HCT116 (cell line): ENCODE results near the gene APLF. TPM values are rescaled to one million over a fixed set of nuclear protein-coding genes. Genes with fewer than 3 reads are reported as not detected.

Experiments used
- ATAC-seq: fragments of 200-7000 bp; cut with Tn5 transposase; 2 replicates; pipeline ENCODE4 v1.9.1; 2020; ENCODE audit warnings: mild to moderate bottlenecking, moderate library complexity
- BruUV-seq: library from RNA; stranded (reverse); fragments of 400-500 nt; replicated peaks from 2 replicates; lab custom pipeline; 2021; lab: Mats Ljungman, UMichigan
- CTCF ChIA-PET: fragments of 300-600 bp; sonication (Branson Sonifier 250); formaldehyde crosslinking; loops from one replicate; lab custom pipeline; 2021; ENCODE audit warnings: antibody characterized with exemption; lab: Charles Lee
- POLR2A ChIA-PET: fragments of 300-600, 350-600 bp; sonication (Branson Sonifier 250); formaldehyde crosslinking; loops from one replicate; lab custom pipeline; 2021; ENCODE audit warnings: antibody characterized with exemption; lab: Charles Lee
- RAD21 ChIA-PET, 2 experiments: fragments of 300-600 bp; sonication (Branson Sonifier 250); formaldehyde crosslinking; loops; one replicate each; lab custom pipeline; 2023; ENCODE audit warnings: low total read pairs in 2 of 2; ENCODE audit not compliant: uncharacterized antibody in 2 of 2, unreplicated experiment in 2 of 2, low non-redundant PET in 1 of 2; lab: Charles Lee
- DNase-seq: peaks from one replicate; pipeline ENCODE4 v3.0.0-alpha.2; 2010; ENCODE audit warnings: low read depth, low spot score
- H2AFZ ChIP-seq: fragments of 200-600 bp; shearing (Covaris generic), sonication (generic); 2 replicates; pipeline ENCODE4 v1.6.1; 2017; ENCODE audit warnings: low read depth, mixed run types, mixed read lengths, antibody characterized with exemption, low read length; ENCODE audit not compliant: poor library complexity, severe bottlenecking
- H3K27ac ChIP-seq: 2 replicates; pipeline ENCODE4 v1.5.1; 2012; ENCODE audit warnings: low read depth, low read length
- H3K27me3 ChIP-seq: fragments of 200-600 bp; sonication (generic); 2 replicates; pipeline ENCODE4 v1.6.1; 2016; ENCODE audit warnings: mixed run types, low read length, mixed read lengths; ENCODE audit not compliant: insufficient read depth
- H3K36me3 ChIP-seq, 2 experiments: fragments of 200-500 bp in 1 of 2; fragments of 200-600 bp in 1 of 2; sonication (Bioruptor generic) in 1 of 2; sonication (generic) in 1 of 2; 2 replicates each; pipeline versions ENCODE4 v1.5.1 to v1.6.1; 2014 to 2016; ENCODE audit warnings: low read length in 2 of 2, inconsistent platforms in 1 of 2, mixed read lengths in 1 of 2, mixed run types in 1 of 2; ENCODE audit not compliant: insufficient read depth in 2 of 2, control insufficient read depth in 1 of 2
- H3K4me1 ChIP-seq, 2 experiments: fragments of 200-600 bp in 1 of 2; sonication (generic) in 1 of 2; 2 replicates each; pipeline versions ENCODE4 v1.5.1 to v1.6.1; 2012 to 2017; ENCODE audit warnings: low read length in 2 of 2, inconsistent platforms in 1 of 2, mild to moderate bottlenecking in 1 of 2, mixed read lengths in 1 of 2, mixed run types in 1 of 2, moderate library complexity in 1 of 2; ENCODE audit not compliant: insufficient read depth in 2 of 2, control insufficient read depth in 1 of 2
- H3K4me2 ChIP-seq: fragments of 200-600 bp; sonication (generic); 2 replicates; pipeline ENCODE4 v1.6.1; 2017; ENCODE audit warnings: mixed run types, low read length, mixed read lengths
- H3K4me3 ChIP-seq, 2 experiments: fragments of 200-600 bp in 1 of 2; sonication (generic) in 1 of 2; replicated peaks in 1 of 2; 2 replicates each; pipeline ENCODE4 v1.5.1; 2011 to 2016; ENCODE audit warnings: low read length in 2 of 2, control low read depth in 1 of 2, low read depth in 1 of 2, mild to moderate bottlenecking in 1 of 2, mixed read lengths in 1 of 2, mixed run types in 1 of 2
- H3K79me2 ChIP-seq: fragments of 200-600 bp; sonication (generic); 2 replicates; pipeline ENCODE4 v1.6.1; 2017; ENCODE audit warnings: mild to moderate bottlenecking, mixed run types, low read length, moderate library complexity, mixed read lengths; ENCODE audit not compliant: insufficient read depth
- H3K9ac ChIP-seq: fragments of 200-600 bp; sonication (generic); 2 replicates; pipeline ENCODE4 v1.6.1; 2016; ENCODE audit warnings: low read length, mixed read lengths
- H3K9me2 ChIP-seq: fragments of 200-600 bp; sonication (generic), shearing (Covaris generic); 2 replicates; pipeline ENCODE4 v1.6.1; 2017; ENCODE audit warnings: mixed run types, mild to moderate bottlenecking, moderate library complexity; ENCODE audit not compliant: insufficient read depth
- H3K9me3 ChIP-seq, 2 experiments: fragments of 200-500 bp in 1 of 2; fragments of 200-600 bp in 1 of 2; sonication (Bioruptor generic) in 1 of 2; sonication (generic) in 1 of 2; 2 replicates each; pipeline ENCODE4 v1.6.1; 2014 to 2017; ENCODE audit warnings: low read length in 2 of 2, mixed read lengths in 2 of 2, inconsistent platforms in 1 of 2, low read depth in 1 of 2, mild to moderate bottlenecking in 1 of 2, mixed run types in 1 of 2, moderate library complexity in 1 of 2; ENCODE audit not compliant: control insufficient read depth in 1 of 2, insufficient read depth in 1 of 2
- H4K20me1 ChIP-seq: fragments of 200-600 bp; sonication (generic), shearing (Covaris generic); 2 replicates; pipeline ENCODE4 v1.6.1; 2017; ENCODE audit warnings: mixed run types, mild to moderate bottlenecking, moderate library complexity; ENCODE audit not compliant: insufficient read depth
- ATF3 ChIP-seq: IDR thresholded peaks from 2 replicates; pipeline ENCODE4 v1.6.1; 2012
- CBX3 ChIP-seq: IDR thresholded peaks from 2 replicates; pipeline ENCODE4 v1.6.1; 2012; ENCODE audit warnings: low read depth
- EGR1 ChIP-seq: IDR thresholded peaks from 2 replicates; pipeline ENCODE4 v1.6.1; 2012; ENCODE audit warnings: low read depth
- ELF1 ChIP-seq: IDR thresholded peaks from 2 replicates; pipeline ENCODE4 v1.6.1; 2012; ENCODE audit warnings: low read depth, borderline replicate concordance
- FOSL1 ChIP-seq: IDR thresholded peaks from 2 replicates; pipeline ENCODE4 v1.6.1; 2012; ENCODE audit warnings: low read depth
- JUND ChIP-seq: IDR thresholded peaks from 2 replicates; pipeline ENCODE4 v1.6.1; 2012
- POLR2AphosphoS5 ChIP-seq: IDR thresholded peaks from 2 replicates; pipeline ENCODE4 v1.6.1; 2011; ENCODE audit warnings: mild to moderate bottlenecking, low read depth, low read length, moderate library complexity
- RAD21 ChIP-seq: IDR thresholded peaks from 2 replicates; pipeline ENCODE4 v1.6.1; 2012; ENCODE audit warnings: low read depth, mild to moderate bottlenecking
- REST ChIP-seq: IDR thresholded peaks from 2 replicates; pipeline ENCODE4 v1.6.1; 2012; ENCODE audit warnings: low read depth
- SIN3A ChIP-seq: IDR thresholded peaks from 2 replicates; pipeline ENCODE4 v1.6.1; 2012; ENCODE audit warnings: low read depth
- SP1 ChIP-seq: IDR thresholded peaks from 2 replicates; pipeline ENCODE4 v1.6.1; 2012; ENCODE audit warnings: low read depth
- SRF ChIP-seq: IDR thresholded peaks from 2 replicates; pipeline ENCODE4 v1.6.1; 2012; ENCODE audit warnings: low read depth
- TCF7L2 ChIP-seq: IDR thresholded peaks from 2 replicates; pipeline ENCODE4 v1.7.0; 2011; ENCODE audit warnings: borderline replicate concordance, inconsistent platforms; ENCODE audit not compliant: insufficient read depth, insufficient read length; ENCODE audit errors: extremely low read depth
- YY1 ChIP-seq: IDR thresholded peaks from 2 replicates; pipeline ENCODE4 v1.6.1; 2011; ENCODE audit warnings: low read length, low read depth, moderate library complexity, mild to moderate bottlenecking; ENCODE audit not compliant: insufficient replicate concordance; ENCODE audit errors: extremely low read depth
- ZFX ChIP-seq: fragments of 450-650 bp; IDR thresholded peaks from 2 replicates; pipeline ENCODE4 v1.6.1; 2017
- intact Hi-C: fragments of 100-400 bp; cut with micrococcal nuclease; formaldehyde crosslinking; loops from 2 replicates; pipeline ENCODE4 v1.10.0; 2022
- total RNA-seq: library from RNA; stranded (reverse); gene quantifications from one replicate; pipeline ENCODE4 v1.2.1, GENCODE V29; 2021; ENCODE audit not compliant: unreplicated experiment
- TF ChIP-seq, protein P1 (sequence below): IDR thresholded peaks from 2 replicates; pipeline ENCODE4 v1.6.1; 2012

The APLF gene
- total RNA-seq, 1 experiment from 2014 or later, result 1.6 TPM

DNA sequence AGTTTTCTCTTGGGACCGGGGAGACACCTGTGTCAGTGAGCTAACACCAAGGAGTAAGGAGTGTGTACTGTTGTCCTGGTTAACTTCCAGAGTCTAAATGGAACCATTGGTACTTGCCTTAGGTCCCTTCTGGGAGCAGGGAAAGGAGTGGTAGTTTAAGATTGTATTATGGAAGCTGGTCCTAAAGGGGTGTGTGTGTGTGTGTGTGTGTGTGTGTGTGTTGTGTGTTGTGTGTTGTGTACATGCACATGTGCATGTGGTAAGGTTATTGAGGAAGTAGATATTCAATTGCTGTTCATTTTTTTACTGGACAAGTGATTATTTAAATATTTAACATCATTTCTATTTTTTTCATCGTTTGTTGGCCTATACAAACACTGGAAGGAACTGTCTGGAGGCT is 1.4 kb downstream of the APLF start:
- Histone ChIP-seq H3K4me1 (peaks cover 4 to 18% of the 10 kb centered on the region in 2 experiments; a peak in 3 of 4 replicates), H3K36me3 (no peaks in the 10 kb centered on the region), H4K20me1 (no peaks in the 10 kb centered on the region; the same call in 1 of the 2 replicates), H3K9me3 (no peaks in the 10 kb centered on the region), H3K27ac (no peak overlapping the region)
- CTCF ChIA-PET, result interaction anchor here (1.3 to 3.5 kb wide), 2 partner anchors 19 to 241 kb away, joined by 4 to 22 read pairs; no protein-coding TSS in a partner anchor
- no peak for DNase-seq
- RAD21 ChIA-PET, result no interaction called here
- no TSS peak for BruUV-seq
- TF ChIP-seq JUND (no peak), CBX3 (no peak), ZFX (no peak), ATF3 (no peak), ELF1 (no peak), SRF (no peak), YY1 (no peak), SIN3A (no peak), EGR1 (no peak)
- TF ChIP-seq, protein P1, sequence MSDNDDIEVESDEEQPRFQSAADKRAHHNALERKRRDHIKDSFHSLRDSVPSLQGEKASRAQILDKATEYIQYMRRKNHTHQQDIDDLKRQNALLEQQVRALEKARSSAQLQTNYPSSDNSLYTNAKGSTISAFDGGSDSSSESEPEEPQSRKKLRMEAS, result no peak
- TF ChIP-seq, all 23 proteins: peak for 0
- ATAC-seq, result no peak
- Histone ChIP-seq H3K9ac (no peak overlapping the region), H3K27me3 (no peaks in the 10 kb centered on the region), H3K79me2 (no peaks in the 10 kb centered on the region), H3K9me2 (no peaks in the 10 kb centered on the region), H2AFZ (no peak overlapping the region), H3K4me2 (peak overlapping the region; percentile 96; the same call in 1 of the 2 replicates), H3K4me3 (peak overlapping the region in 1 of 2 experiments; percentile 82; a peak in 2 of 4 replicates)
- POLR2A ChIA-PET, result no interaction called here
- intact Hi-C loops, result loop anchor here (5.0 kb wide), 1 partner anchor 438 kb away; no protein-coding TSS in a partner anchor

- ChIA-PET RAD21 (no interaction called here), CTCF (no interaction called here), POLR2A (no interaction called here)
- Histone ChIP-seq H2AFZ (no peak overlapping the region), H3K4me3 (no peak overlapping the region), H3K9me2 (no peaks in the 10 kb centered on the region), H3K27me3 (no peaks in the 10 kb centered on the region), H3K9me3 (no peaks in the 10 kb centered on the region), H3K36me3 (no peaks in the 10 kb centered on the region), H3K79me2 (no peaks in the 10 kb centered on the region), H3K27ac (no peak overlapping the region), H3K4me2 (no peak overlapping the region), H3K9ac (no peak overlapping the region), H4K20me1 (no peaks in the 10 kb centered on the region), H3K4me1 (peaks cover 4 to 18% of the 10 kb centered on the region in 2 experiments; a peak in 3 of 4 replicates)
- BruUV-seq, result no TSS peak
- TF ChIP-seq RAD21 (no peak), ELF1 (no peak), FOSL1 (no peak), ATF3 (no peak), POLR2AphosphoS5 (no peak), SRF (no peak), CBX3 (no peak), SP1 (no peak), ZFX (no peak), REST (no peak), EGR1 (no peak), TCF7L2 (no peak)
- TF ChIP-seq, protein P1, result no peak
- DNase-seq (no peak), ATAC-seq (no peak)
- intact Hi-C loops, result loop anchor here (5.0 to 10.0 kb wide), 2 partner anchors 437 to 835 kb away; no protein-coding TSS in a partner anchor
Observed at GRCh38 chr2:68469935-68470334, 2.5 kb downstream of the APLF start.
